ENCODE results near the gene COL26A1.
"Not testable (repeated sequence)": the region's sequence is repeated elsewhere in the genome, so short reads cannot be mapped to it uniquely, and the experiment has no call there.

COL26A1 gene

DNA sequence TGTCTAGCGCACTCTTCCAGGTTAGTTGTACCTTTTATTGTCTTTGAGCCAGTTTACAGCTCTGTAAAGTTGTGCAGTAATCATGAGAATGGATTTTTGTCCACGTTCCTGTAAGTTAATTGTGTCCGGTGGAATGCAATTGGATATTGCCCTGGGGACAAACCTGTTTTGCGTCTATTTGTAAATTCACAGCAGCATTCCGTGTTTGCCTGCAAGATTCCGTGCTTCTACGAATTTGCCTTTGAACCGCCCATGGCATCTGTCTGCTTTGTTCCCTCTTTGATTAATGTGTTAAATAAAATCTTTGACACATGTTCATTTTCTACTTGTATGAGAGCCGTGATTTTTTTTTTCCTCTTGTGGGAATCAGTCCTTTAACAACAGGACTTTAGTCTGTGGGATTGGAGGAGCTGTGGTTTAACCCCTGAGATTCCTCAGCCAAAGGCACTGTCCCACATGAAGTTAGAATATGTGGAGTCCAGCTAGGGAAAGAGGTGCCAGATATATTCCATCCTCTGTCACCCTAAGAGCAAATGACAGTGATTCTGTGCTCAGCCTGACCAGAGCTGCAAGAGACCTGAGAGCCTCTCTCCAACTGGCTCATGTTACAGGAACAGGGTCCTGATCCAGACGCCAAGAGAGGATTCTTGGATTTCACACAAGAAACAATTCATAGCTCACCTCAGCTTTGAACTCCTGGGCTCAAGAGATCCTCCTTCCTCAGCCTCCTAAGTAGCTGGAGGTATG, 126.3 kb downstream of the COL26A1 start:
- no peaks in the 10 kb centered on the region for H3K27me3 ChIP-seq (ENCODE audit: insufficient read depth, low read length)
- DNase-seq: peak; percentile 95 to 98
- peaks cover 2 to 6% of the 10 kb centered on the region in 2 experiments for H3K36me3 ChIP-seq (ENCODE audit: control insufficient read depth in 1 of 2, insufficient read depth in 2 of 2, low read length in 2 of 2)
- peak overlapping the region; percentile 39 for H2AK5ac ChIP-seq (ENCODE audit: low read length)
- no peak overlapping the region for H3K9ac ChIP-seq (ENCODE audit: low read length)
- H2BK120ac ChIP-seq (ENCODE audit: insufficient read depth, low read length, poor library complexity): peak overlapping the region; percentile 91
- no peak overlapping the region for H3K4ac ChIP-seq (ENCODE audit: low read depth, low read length)
- H2BK5ac ChIP-seq (ENCODE audit: low read depth, low read length, poor library complexity): peak overlapping the region; percentile 89
- peak overlapping the region; percentile 32 for H2BK12ac ChIP-seq (ENCODE audit: low read length)
- peaks cover 25 to 37% of the 10 kb centered on the region in 2 experiments for H3K4me1 ChIP-seq (ENCODE audit: control insufficient read depth in 1 of 2, insufficient read depth in 2 of 2, low read length in 2 of 2)
- no peak overlapping the region for H4K8ac ChIP-seq (ENCODE audit: low read depth, low read length)
- H3K9me3 ChIP-seq (ENCODE audit: insufficient read depth, low read depth, low read length): no peaks in the 10 kb centered on the region
- H3K4me2 ChIP-seq (ENCODE audit: low read length): peak overlapping the region; percentile 33
- peak overlapping the region; percentile 82 for H4K91ac ChIP-seq (ENCODE audit: low read depth, low read length)
- peak overlapping the region; percentile 94 for H3K27ac ChIP-seq (ENCODE audit: low read depth, low read length)
- H3K4me3 ChIP-seq (ENCODE audit: low read depth, low read length): no peak overlapping the region
- H3K14ac ChIP-seq (ENCODE audit: low read length): peak overlapping the region; percentile 76
- no peak overlapping the region for H3K23ac ChIP-seq (ENCODE audit: low read length)
- H4K12ac ChIP-seq (ENCODE audit: low read depth, low read length): no peak overlapping the region
- peaks cover 12% of the 10 kb centered on the region for H3K79me2 ChIP-seq (ENCODE audit: control insufficient read depth, insufficient read depth, low read length, poor library complexity)
- H3K79me1 ChIP-seq (ENCODE audit: low read length): peaks cover 38% of the 10 kb centered on the region
- H2AFZ ChIP-seq (ENCODE audit: insufficient read depth, low read length, poor library complexity): no peak overlapping the region
- WGBS (ENCODE audit: extremely low coverage, insufficient coverage, insufficient read length): no CpG with 5 or more reads among the region's 10 CpGs
- H3K18ac ChIP-seq (ENCODE audit: low read length): peak overlapping the region; percentile 74

GRCh38 chr7:101490439-101490838, 127.8 kb downstream of the COL26A1 start:
- H3K36me3 ChIP-seq (ENCODE audit: control insufficient read depth in 1 of 2, insufficient read depth in 2 of 2, low read length in 2 of 2); H3K9me3 ChIP-seq (ENCODE audit: insufficient read depth, low read depth, low read length); H3K18ac ChIP-seq (ENCODE audit: low read length); H3K4me3 ChIP-seq (ENCODE audit: low read depth, low read length); H3K27ac ChIP-seq (ENCODE audit: low read depth, low read length); H4K12ac ChIP-seq (ENCODE audit: low read depth, low read length); DNase-seq; H3K4me2 ChIP-seq (ENCODE audit: low read length); H3K14ac ChIP-seq (ENCODE audit: low read length); H2BK120ac ChIP-seq (ENCODE audit: insufficient read depth, low read length, poor library complexity); H2AFZ ChIP-seq (ENCODE audit: insufficient read depth, low read length, poor library complexity); H3K23ac ChIP-seq (ENCODE audit: low read length); H3K27me3 ChIP-seq (ENCODE audit: insufficient read depth, low read length); H2BK5ac ChIP-seq (ENCODE audit: low read depth, low read length, poor library complexity); H3K9ac ChIP-seq (ENCODE audit: low read length); H2AK5ac ChIP-seq (ENCODE audit: low read length); H4K8ac ChIP-seq (ENCODE audit: low read depth, low read length): not testable (repeated sequence)
- Histone ChIP-seq H3K4ac (ENCODE audit: low read depth, low read length) (peak overlapping the region; percentile 27), H3K79me2 (ENCODE audit: control insufficient read depth, insufficient read depth, low read length, poor library complexity) (peaks cover 10% of the 10 kb centered on the region), H2BK12ac (ENCODE audit: low read length) (peak overlapping the region; percentile 69), H3K4me1 (ENCODE audit: control insufficient read depth in 1 of 2, insufficient read depth in 2 of 2, low read length in 2 of 2) (peaks cover 23 to 39% of the 10 kb centered on the region in 2 experiments), H4K91ac (ENCODE audit: low read depth, low read length) (peak overlapping the region; percentile 43), H3K79me1 (ENCODE audit: low read length) (peaks cover 37% of the 10 kb centered on the region)
- WGBS (ENCODE audit: extremely low coverage, insufficient coverage, insufficient read length): no CpG with 5 or more reads among the region's 9 CpGs

GRCh38 chr7:101491442-101491841, 128.8 kb downstream of the COL26A1 start:
- WGBS (ENCODE audit: extremely low coverage, insufficient coverage, insufficient read length): no CpG with 5 or more reads among the region's 4 CpGs
- not testable (repeated sequence) for H4K8ac ChIP-seq (ENCODE audit: low read depth, low read length); H3K18ac ChIP-seq (ENCODE audit: low read length); DNase-seq; H4K12ac ChIP-seq (ENCODE audit: low read depth, low read length); H3K9me3 ChIP-seq (ENCODE audit: insufficient read depth, low read depth, low read length); H3K14ac ChIP-seq (ENCODE audit: low read length); H3K27ac ChIP-seq (ENCODE audit: low read depth, low read length); H3K4ac ChIP-seq (ENCODE audit: low read depth, low read length); H3K9ac ChIP-seq (ENCODE audit: low read length); H3K27me3 ChIP-seq (ENCODE audit: insufficient read depth, low read length); H3K79me2 ChIP-seq (ENCODE audit: control insufficient read depth, insufficient read depth, low read length, poor library complexity); H3K23ac ChIP-seq (ENCODE audit: low read length); H2AFZ ChIP-seq (ENCODE audit: insufficient read depth, low read length, poor library complexity); H2BK120ac ChIP-seq (ENCODE audit: insufficient read depth, low read length, poor library complexity); H3K4me3 ChIP-seq (ENCODE audit: low read depth, low read length); H2AK5ac ChIP-seq (ENCODE audit: low read length); H2BK5ac ChIP-seq (ENCODE audit: low read depth, low read length, poor library complexity); H4K91ac ChIP-seq (ENCODE audit: low read depth, low read length); H3K4me2 ChIP-seq (ENCODE audit: low read length); H3K36me3 ChIP-seq (ENCODE audit: control insufficient read depth in 1 of 2, insufficient read depth in 2 of 2, low read length in 2 of 2)
- peaks cover 19 to 31% of the 10 kb centered on the region in 2 experiments for H3K4me1 ChIP-seq (ENCODE audit: control insufficient read depth in 1 of 2, insufficient read depth in 2 of 2, low read length in 2 of 2)
- peaks cover 29% of the 10 kb centered on the region for H3K79me1 ChIP-seq (ENCODE audit: low read length)
- peak overlapping the region; percentile 91 for H2BK12ac ChIP-seq (ENCODE audit: low read length)

DNA sequence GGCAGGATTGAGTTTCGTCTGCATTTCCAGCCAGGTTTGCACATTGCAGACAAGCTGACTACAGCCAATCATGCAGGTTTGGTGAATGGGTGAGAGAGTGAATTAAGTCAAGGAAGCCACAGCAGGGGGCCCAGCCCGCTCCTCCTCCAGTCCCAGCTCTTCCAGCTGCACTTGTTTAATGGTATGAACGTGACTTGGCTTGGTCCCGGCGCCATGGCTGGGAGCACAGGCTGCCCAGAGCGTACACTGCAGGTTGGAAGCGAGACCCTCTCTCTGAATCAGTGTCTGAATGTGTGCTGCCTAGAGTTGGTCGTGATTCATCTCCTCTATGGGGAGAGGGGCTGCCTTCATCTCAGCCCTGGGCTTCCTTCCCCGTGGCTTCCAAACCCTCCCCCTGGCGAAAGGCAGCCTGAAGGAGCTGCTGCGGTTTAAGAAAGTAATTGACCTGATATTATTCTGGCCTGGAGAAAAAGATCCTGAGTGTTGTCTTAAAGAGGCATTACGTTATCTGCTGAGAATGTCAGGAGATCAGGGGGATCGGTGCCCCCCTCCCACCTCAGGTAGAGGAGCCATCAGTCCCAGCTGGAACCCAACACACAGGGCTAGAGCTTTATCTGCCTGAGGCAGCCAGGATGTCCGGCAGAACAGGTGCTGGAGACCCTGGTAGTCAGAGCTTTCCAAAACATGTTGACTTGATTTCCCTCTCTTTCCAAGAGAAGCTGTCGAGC, 132.1 kb downstream of the COL26A1 start:
- Histone ChIP-seq H3K14ac (ENCODE audit: low read length) (peak overlapping the region; percentile 46), H3K4me2 (ENCODE audit: low read length) (peak overlapping the region; percentile 3), H3K27me3 (ENCODE audit: insufficient read depth, low read length) (no peaks in the 10 kb centered on the region), H2BK5ac (ENCODE audit: low read depth, low read length, poor library complexity) (no peak overlapping the region), H2BK12ac (ENCODE audit: low read length) (no peak overlapping the region), H3K79me2 (ENCODE audit: control insufficient read depth, insufficient read depth, low read length, poor library complexity) (peaks cover 2% of the 10 kb centered on the region), H3K4me1 (ENCODE audit: control insufficient read depth in 1 of 2, insufficient read depth in 2 of 2, low read length in 2 of 2) (peaks cover 7 to 13% of the 10 kb centered on the region in 2 experiments), H3K23ac (ENCODE audit: low read length) (no peak overlapping the region), H3K4me3 (ENCODE audit: low read depth, low read length) (no peak overlapping the region), H3K9ac (ENCODE audit: low read length) (no peak overlapping the region), H2AFZ (ENCODE audit: insufficient read depth, low read length, poor library complexity) (no peak overlapping the region), H3K79me1 (ENCODE audit: low read length) (peaks cover 10% of the 10 kb centered on the region), H4K12ac (ENCODE audit: low read depth, low read length) (no peak overlapping the region), H3K4ac (ENCODE audit: low read depth, low read length) (no peak overlapping the region), H4K91ac (ENCODE audit: low read depth, low read length) (peak overlapping the region; percentile 50), H2BK120ac (ENCODE audit: insufficient read depth, low read length, poor library complexity) (peak overlapping the region; percentile 52), H3K36me3 (ENCODE audit: control insufficient read depth in 1 of 2, insufficient read depth in 2 of 2, low read length in 2 of 2) (peaks cover 0 to 2% of the 10 kb centered on the region in 2 experiments), H3K18ac (ENCODE audit: low read length) (peak overlapping the region; percentile 46), H3K27ac (ENCODE audit: low read depth, low read length) (peak overlapping the region; percentile 68), H3K9me3 (ENCODE audit: insufficient read depth, low read depth, low read length) (no peaks in the 10 kb centered on the region), H4K8ac (ENCODE audit: low read depth, low read length) (peak overlapping the region; percentile 59), H2AK5ac (ENCODE audit: low read length) (peak overlapping the region; percentile 30)
- no peak for DNase-seq
- no CpG with 5 or more reads among the region's 15 CpGs for WGBS (ENCODE audit: extremely low coverage, insufficient coverage, insufficient read length)
